Measurements from ENCODE around the gene VPS52. TPM values are rescaled to one million over a fixed set of nuclear protein-coding genes. Genes with fewer than 3 reads are reported as not detected.

The VPS52 gene
- total RNA-seq, 1 experiment from 2014 or later, result 33.8 TPM

DNA sequence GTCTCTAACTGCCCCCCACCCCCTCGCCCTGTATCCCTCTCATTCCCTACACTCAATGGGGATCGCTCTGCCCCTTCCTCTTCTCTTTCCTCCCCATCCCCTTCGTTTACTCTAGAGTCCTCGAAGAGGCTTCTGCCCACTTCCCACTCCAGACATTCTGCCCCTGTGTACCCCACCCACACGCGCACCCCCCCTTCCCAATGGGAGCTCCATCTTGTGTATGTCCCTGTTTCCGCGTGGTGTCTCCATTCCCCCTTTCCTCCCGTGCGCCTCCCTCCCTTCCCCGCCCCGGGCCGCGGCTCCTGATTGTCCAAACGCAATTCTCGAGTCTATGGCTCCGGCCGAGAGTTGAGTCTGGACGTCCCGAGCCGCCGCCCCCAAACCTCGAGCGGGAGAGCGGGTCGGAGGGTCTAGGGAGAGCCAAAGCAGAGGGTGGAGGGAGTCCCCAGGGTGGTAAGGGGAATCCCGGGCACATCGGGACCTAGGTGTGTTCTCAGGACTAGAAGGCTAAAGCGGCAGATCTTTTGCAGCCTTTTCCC is 64.1 kb downstream of the VPS52 start:
- Histone ChIP-seq H3K27me3 (no peaks in the 10 kb centered on the region), H3K9me3 (replicated peaks) (no peaks in the 10 kb centered on the region), H3K36me3 (peaks cover 16% of the 10 kb centered on the region), H3K4me3 (peak overlapping the region; percentile 75), H3K27ac (peak overlapping the region; percentile 70), H3K4me1 (peaks cover 15% of the 10 kb centered on the region)
- peak; percentile 65 to 67 for DNase-seq

DNA sequence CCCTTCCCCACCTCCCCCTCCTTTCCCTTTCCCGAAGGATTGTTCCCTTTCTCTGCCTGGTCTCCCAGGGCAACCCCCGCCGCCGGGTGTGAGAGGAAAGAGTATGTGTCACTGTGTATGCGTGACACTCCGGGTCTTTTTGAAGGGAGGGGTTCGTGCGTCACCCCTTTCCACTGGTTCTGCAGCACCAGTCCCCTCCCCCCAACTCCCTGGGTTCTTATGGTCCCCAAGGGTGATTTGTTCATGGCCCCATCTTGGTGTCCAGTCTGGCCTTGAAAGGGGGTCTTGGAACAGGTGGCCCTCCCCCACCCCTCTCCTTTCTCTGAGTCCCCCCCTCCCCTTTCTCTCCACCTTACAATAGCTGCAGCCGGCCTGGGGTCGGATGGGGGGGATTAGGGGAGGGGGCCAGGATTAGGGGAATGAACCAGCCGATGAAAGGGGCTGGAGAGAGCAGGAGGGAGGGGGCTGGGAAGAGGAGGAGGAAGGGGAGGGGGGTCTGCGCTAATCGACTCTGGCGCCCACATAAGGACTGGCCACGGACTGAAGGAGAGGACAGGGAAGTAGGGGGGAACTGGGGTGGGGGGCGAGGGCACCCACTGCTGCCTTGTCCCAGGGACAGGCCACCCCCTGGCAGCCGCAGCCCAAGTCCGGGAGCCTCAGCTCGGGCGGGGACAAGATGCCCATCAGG is 64.7 kb downstream of the VPS52 start:
- Histone ChIP-seq H3K36me3 (peaks cover 22% of the 10 kb centered on the region), H3K4me3 (peak overlapping the region; percentile 75), H3K4me1 (peaks cover 11% of the 10 kb centered on the region), H3K9me3 (replicated peaks) (no peaks in the 10 kb centered on the region), H3K27me3 (no peaks in the 10 kb centered on the region), H3K27ac (peak overlapping the region; percentile 70)
- no peak for DNase-seq

GRCh38 chr6:33206027-33206863 is 65.4 kb downstream of the VPS52 start:
- Histone ChIP-seq H3K4me3 (no peak overlapping the region), H3K9me3 (replicated peaks) (no peaks in the 10 kb centered on the region), H3K4me1 (peaks cover 16% of the 10 kb centered on the region), H3K27me3 (no peaks in the 10 kb centered on the region), H3K36me3 (peaks cover 24% of the 10 kb centered on the region), H3K27ac (no peak overlapping the region)
- no peak for DNase-seq

DNA sequence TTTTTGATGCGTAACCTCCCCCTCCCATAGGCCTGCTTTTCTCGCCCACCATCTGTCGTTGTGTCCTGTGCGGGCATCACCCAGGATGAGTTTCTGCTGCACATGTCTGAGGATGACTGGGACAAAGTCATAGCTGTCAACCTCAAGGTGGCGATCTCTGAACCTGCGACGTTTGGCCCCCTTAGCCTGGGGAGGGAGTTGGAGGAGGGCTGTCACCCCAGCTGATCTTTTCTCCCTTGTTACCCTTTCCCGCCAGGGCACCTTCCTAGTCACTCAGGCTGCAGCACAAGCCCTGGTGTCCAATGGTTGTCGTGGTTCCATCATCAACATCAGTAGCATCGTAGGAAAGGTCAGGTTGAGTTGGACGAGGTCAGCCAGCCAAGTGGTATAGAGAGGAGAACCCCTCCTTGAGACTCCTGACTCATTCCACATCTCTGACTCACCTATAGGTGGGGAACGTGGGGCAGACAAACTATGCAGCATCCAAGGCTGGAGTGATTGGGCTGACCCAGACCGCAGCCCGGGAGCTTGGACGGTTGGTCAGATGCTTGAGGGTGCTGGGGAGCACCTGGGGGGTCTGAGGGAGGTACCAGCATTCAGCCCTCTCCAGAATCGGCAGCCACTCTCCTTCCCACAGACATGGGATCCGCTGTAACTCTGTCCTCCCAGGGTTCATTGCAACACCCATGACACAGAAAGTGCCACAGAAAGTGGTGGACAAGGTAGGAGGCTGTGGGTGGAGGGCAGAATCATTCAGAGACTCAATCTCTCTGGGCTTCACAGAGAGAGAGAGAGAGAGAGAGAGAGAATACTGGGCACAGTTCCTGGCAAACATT is 66.3 kb downstream of the VPS52 start:
- Histone ChIP-seq H3K36me3 (peaks cover 24% of the 10 kb centered on the region), H3K27ac (no peak overlapping the region), H3K4me3 (no peak overlapping the region), H3K9me3 (replicated peaks) (no peaks in the 10 kb centered on the region), H3K27me3 (no peaks in the 10 kb centered on the region), H3K4me1 (peaks cover 16% of the 10 kb centered on the region)
- no peak for DNase-seq

DNA sequence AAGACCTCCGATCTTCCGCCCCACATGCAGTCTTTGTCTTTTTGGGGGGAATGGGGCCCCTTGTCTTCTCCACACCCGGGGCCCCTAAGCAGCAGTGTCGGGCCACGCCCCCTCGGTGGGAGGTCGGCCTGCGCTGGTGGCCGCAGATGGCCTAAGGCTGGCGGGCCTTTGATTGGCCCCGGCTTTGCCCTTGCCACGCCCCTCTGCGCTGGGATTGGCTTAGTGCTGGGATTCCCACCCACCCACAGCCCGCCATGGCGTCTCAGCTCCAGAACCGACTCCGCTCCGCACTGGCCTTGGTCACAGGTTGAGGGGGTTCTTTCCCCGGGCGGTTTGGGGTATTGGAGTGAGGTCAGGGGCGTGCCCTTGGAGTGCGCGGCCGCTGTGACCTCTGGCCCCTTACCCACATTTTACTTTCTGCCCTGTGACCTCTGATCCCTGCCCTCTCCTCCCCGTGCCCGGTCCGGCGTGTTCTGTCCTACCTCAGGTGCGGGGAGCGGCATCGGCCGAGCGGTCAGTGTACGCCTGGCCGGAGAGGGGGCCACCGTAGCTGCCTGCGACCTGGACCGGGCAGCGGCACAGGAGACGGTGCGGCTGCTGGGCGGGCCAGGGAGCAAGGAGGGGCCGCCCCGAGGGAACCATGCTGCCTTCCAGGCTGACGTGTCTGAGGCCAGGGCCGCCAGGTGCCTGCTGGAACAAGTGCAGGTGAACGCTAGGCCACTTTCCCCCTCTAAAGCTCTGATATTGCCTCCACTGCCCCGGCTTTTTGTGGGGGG is 67.1 kb downstream of the VPS52 start, which contains the start of gene HSD17B8:
Gene HSD17B8, plus strand, starts transcription at position 241 of the 776 bp plus-strand sequence. Its CDS starts 14 bp downstream, at position 255.
- Histone ChIP-seq H3K4me1 (peaks cover 16% of the 10 kb centered on the region), H3K9me3 (replicated peaks) (no peaks in the 10 kb centered on the region), H3K27me3 (no peaks in the 10 kb centered on the region), H3K36me3 (peaks cover 24% of the 10 kb centered on the region), H3K27ac (no peak within 1 kb of the TSS), H3K4me3 (peak within 1 kb of the TSS; percentile 54)
- DNase-seq, result peak; percentile 83 to 84

- no peak overlapping the region for H3K4me3 ChIP-seq
- no peaks in the 10 kb centered on the region for H3K27me3 ChIP-seq
- DNase-seq, result no peak
- H3K9me3 ChIP-seq (replicated peaks), result no peaks in the 10 kb centered on the region
- H3K27ac ChIP-seq, result no peak overlapping the region
- H3K36me3 ChIP-seq, result peaks cover 24% of the 10 kb centered on the region
- peaks cover 16% of the 10 kb centered on the region for H3K4me1 ChIP-seq
Observed at GRCh38 chr6:33204165-33204414, 67.6 kb downstream of the VPS52 start.

DNA sequence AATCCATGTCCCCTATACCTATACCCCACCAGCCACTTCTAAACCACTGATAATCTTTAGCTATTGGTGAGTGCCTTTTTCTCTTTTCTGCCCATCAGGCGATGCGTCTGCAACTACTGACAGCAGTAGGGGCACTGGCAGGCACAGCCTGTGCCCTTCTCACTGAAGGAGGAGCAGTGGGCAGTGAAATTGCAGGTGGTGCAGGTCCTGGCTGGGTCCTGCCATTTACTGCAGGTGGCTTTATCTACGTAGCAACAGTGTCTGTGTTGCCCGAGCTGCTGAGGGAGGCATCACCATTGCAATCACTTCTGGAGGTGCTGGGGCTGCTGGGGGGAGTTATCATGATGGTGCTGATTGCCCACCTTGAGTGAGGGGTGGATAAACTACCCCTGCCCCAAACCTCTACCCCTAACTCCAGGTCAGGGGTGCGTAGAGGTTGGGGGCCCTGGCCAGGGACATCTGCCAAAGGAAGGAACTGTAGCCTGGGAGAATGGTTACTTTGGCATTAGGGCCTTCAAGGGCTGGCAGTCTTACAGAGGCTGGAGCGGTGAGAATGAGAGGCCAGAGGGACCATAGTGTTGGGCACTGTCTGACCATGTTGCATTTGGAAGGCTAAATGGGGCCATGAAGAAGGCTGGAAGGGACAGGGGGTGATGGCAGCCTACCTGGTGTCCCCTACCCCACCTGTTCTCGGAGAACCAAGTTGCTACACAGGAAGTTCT is 68.1 kb downstream of the VPS52 start:
- no peak overlapping the region for H3K4me3 ChIP-seq

DNA sequence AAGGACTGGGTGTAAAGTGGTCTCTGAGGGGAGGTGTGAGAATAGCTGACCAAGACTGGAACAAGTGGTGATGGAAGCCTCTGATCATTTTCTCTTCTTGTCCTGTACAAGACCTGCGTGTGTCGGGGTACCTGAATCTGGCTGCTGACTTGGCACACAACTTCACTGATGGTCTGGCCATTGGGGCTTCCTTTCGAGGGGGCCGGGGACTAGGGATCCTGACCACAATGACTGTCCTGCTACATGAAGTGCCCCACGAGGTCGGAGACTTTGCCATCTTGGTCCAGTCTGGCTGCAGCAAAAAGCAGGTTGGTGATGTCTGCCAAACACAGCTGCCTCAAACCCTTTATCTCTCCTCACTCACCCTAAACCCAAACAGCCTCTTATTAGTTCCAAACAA is 68.9 kb downstream of the VPS52 start:
- Histone ChIP-seq H3K36me3 (peaks cover 24% of the 10 kb centered on the region), H3K4me1 (peaks cover 14% of the 10 kb centered on the region), H3K27me3 (no peaks in the 10 kb centered on the region), H3K27ac (no peak overlapping the region), H3K4me3 (no peak overlapping the region), H3K9me3 (replicated peaks) (no peaks in the 10 kb centered on the region)
- DNase-seq, result no peak

More for the DNA sequence above, 68.1 kb downstream of the VPS52 start:
- H3K36me3 ChIP-seq, result peaks cover 24% of the 10 kb centered on the region
- H3K27me3 ChIP-seq, result no peaks in the 10 kb centered on the region
- DNase-seq, result no peak
- no peak overlapping the region for H3K27ac ChIP-seq
- H3K4me1 ChIP-seq, result peaks cover 14% of the 10 kb centered on the region
- H3K9me3 ChIP-seq (replicated peaks), result no peaks in the 10 kb centered on the region

- Histone ChIP-seq H3K4me1 (peaks cover 14% of the 10 kb centered on the region), H3K4me3 (peak overlapping the region; percentile 81), H3K27ac (no peak overlapping the region), H3K9me3 (replicated peaks) (no peaks in the 10 kb centered on the region), H3K36me3 (peaks cover 28% of the 10 kb centered on the region), H3K27me3 (no peaks in the 10 kb centered on the region)
- no peak for DNase-seq
Observed at GRCh38 chr6:33201935-33202334, 69.7 kb downstream of the VPS52 start.

GRCh38 chr6:33201147-33201545 is 70.5 kb downstream of the VPS52 start:
- H3K4me3 ChIP-seq, result peak overlapping the region; percentile 81
- H3K27ac ChIP-seq, result peak overlapping the region; percentile 87
- H3K27me3 ChIP-seq, result no peaks in the 10 kb centered on the region
- no peak for DNase-seq
- H3K4me1 ChIP-seq, result peaks cover 9% of the 10 kb centered on the region
- peaks cover 31% of the 10 kb centered on the region for H3K36me3 ChIP-seq
- no peaks in the 10 kb centered on the region for H3K9me3 ChIP-seq (replicated peaks)

Other genes with a start within 250 kb of the VPS52 start
- gene HLA-DPA1, start 198.2 kb downstream of the VPS52 start, total RNA-seq (2014; rRNA removed; shearing (Covaris generic)), result not detected in 2 replicates
- gene HLA-DPB1, start 195.9 kb downstream of the VPS52 start, total RNA-seq (2014; rRNA removed; shearing (Covaris generic)), result not detected in 2 replicates
- 3.8 and 4.0 TPM in 2 replicates for gene COL11A2, start 79.4 kb downstream of the VPS52 start, total RNA-seq (2014; rRNA removed; shearing (Covaris generic))
- gene RXRB, start 71.2 kb downstream of the VPS52 start, total RNA-seq (2014; rRNA removed; shearing (Covaris generic)), result 24.4 and 25.9 TPM in 2 replicates
- 71.8 and 75.1 TPM in 2 replicates for gene SLC39A7, start 71.0 kb downstream of the VPS52 start, total RNA-seq (2014; rRNA removed; shearing (Covaris generic))
- gene HSD17B8, start 67.2 kb downstream of the VPS52 start, total RNA-seq (2014; rRNA removed; shearing (Covaris generic)), result 1.0 and 1.5 TPM in 2 replicates
- 14.9 and 16.4 TPM in 2 replicates for gene RING1, start 63.4 kb downstream of the VPS52 start, total RNA-seq (2014; rRNA removed; shearing (Covaris generic))
- gene RPS18, start 199 bp upstream of the VPS52 start, total RNA-seq (2014; rRNA removed; shearing (Covaris generic)), result 5,924 and 6,385 TPM in 2 replicates
- gene B3GALT4, start 5.2 kb upstream of the VPS52 start, total RNA-seq (2014; rRNA removed; shearing (Covaris generic)), result 0.84 and 0.95 TPM in 2 replicates
- 54.6 and 61.5 TPM in 2 replicates for gene WDR46, start 17.4 kb upstream of the VPS52 start, total RNA-seq (2014; rRNA removed; shearing (Covaris generic))
- 102 and 104 TPM in 2 replicates for gene PFDN6, start 17.7 kb upstream of the VPS52 start, total RNA-seq (2014; rRNA removed; shearing (Covaris generic))
- 14.3 and 20.9 TPM in 2 replicates for gene RGL2, start 27.1 kb upstream of the VPS52 start, total RNA-seq (2014; rRNA removed; shearing (Covaris generic))
- 15.4 and 16.2 TPM in 2 replicates for gene TAPBP, start 42.2 kb upstream of the VPS52 start, total RNA-seq (2014; rRNA removed; shearing (Covaris generic))
- gene ZBTB22, start 45.9 kb upstream of the VPS52 start, total RNA-seq (2014; rRNA removed; shearing (Covaris generic)), result 7.1 and 9.6 TPM in 2 replicates
- gene DAXX, start 51.1 kb upstream of the VPS52 start, total RNA-seq (2014; rRNA removed; shearing (Covaris generic)), result 52.9 and 55.2 TPM in 2 replicates
- gene KIFC1, start 119.9 kb upstream of the VPS52 start, total RNA-seq (2014; rRNA removed; shearing (Covaris generic)), result 80.5 and 84.5 TPM in 2 replicates
- gene PHF1, start 139.1 kb upstream of the VPS52 start, total RNA-seq (2014; rRNA removed; shearing (Covaris generic)), result 21.8 and 25.5 TPM in 2 replicates
- 181 and 210 TPM in 2 replicates for gene CUTA, start 146.2 kb upstream of the VPS52 start, total RNA-seq (2014; rRNA removed; shearing (Covaris generic))
- gene SYNGAP1, start 148.2 kb upstream of the VPS52 start, total RNA-seq (2014; rRNA removed; shearing (Covaris generic)), result 1.8 and 2.5 TPM in 2 replicates
- gene ZBTB9, start 182.7 kb upstream of the VPS52 start, total RNA-seq (2014; rRNA removed; shearing (Covaris generic)), result 9.0 and 11.4 TPM in 2 replicates

All from SJCRH30 (cell line).